ENCODE data around the gene PALM. TPM values are rescaled to one million over a fixed set of nuclear protein-coding genes. Genes with fewer than 3 reads are reported as not detected.
"Not testable (repeated sequence)": the region's sequence is repeated elsewhere in the genome, so short reads cannot be mapped to it uniquely, and the experiment has no call there.

The PALM gene
- total and polyA plus RNA-seq, 2 donors: 2.2 to 11.7 TPM

GRCh38 chr19:699885-700284, 8.8 kb upstream of the PALM start:
- H3K27me3 ChIP-seq (ENCODE audit: control insufficient read depth in 2 of 2, insufficient read depth in 1 of 2, low read length in 1 of 2): peaks cover 9 to 35% of the 10 kb centered on the region in 2 donors
- not testable (repeated sequence) for DNase-seq (ENCODE audit: low read depth in 6 of 9, low spot score in 9 of 9); H3K4me1 ChIP-seq (ENCODE audit: control insufficient read depth in 2 of 2, insufficient read depth in 2 of 2, low read length in 2 of 2); H3K4me3 ChIP-seq (ENCODE audit: low read length in 2 of 2); H3K27ac ChIP-seq (ENCODE audit: low read depth in 1 of 2, low read length in 1 of 2); H3K36me3 ChIP-seq (ENCODE audit: control insufficient read depth in 2 of 2, insufficient read depth in 2 of 2, low read length in 1 of 2); H3K9me3 ChIP-seq (ENCODE audit: control insufficient read depth in 2 of 2, insufficient read depth in 1 of 2, low read length in 1 of 2)
- 73% methylated on average over 14 of the region's 14 CpGs for WGBS

DNA sequence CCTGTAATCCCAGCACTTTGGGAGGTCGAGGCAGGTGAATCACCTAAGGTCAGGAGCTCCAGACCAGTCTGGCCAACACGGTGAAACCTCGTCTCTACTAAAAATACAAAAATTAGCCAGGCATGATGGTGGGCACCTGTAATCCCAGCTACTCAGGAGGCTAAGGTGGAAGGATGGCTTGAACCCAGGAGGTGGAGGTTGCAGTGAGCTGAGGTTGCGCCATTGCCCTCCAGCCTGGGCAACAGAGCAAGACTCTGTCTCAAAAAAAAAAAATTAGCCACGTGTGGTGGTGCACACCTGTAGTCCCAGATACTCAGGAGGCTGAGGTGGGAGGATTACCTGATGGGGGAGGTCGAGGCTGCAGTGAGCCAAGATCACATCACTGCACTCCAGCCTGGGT, 5.9 kb upstream of the PALM start:
- H3K9me3 ChIP-seq (ENCODE audit: control insufficient read depth in 2 of 2, insufficient read depth in 1 of 2, low read length in 1 of 2); H3K36me3 ChIP-seq (ENCODE audit: control insufficient read depth in 2 of 2, insufficient read depth in 2 of 2, low read length in 1 of 2); H3K4me1 ChIP-seq (ENCODE audit: control insufficient read depth in 2 of 2, insufficient read depth in 2 of 2, low read length in 2 of 2); H3K4me3 ChIP-seq (ENCODE audit: low read length in 2 of 2); DNase-seq (ENCODE audit: low read depth in 6 of 9, low spot score in 9 of 9); H3K27ac ChIP-seq (ENCODE audit: low read depth in 1 of 2, low read length in 1 of 2): not testable (repeated sequence)
- WGBS: 85% methylated on average over 6 of the region's 6 CpGs
- peaks cover 4 to 38% of the 10 kb centered on the region in 2 donors for H3K27me3 ChIP-seq (ENCODE audit: control insufficient read depth in 2 of 2, insufficient read depth in 1 of 2, low read length in 1 of 2)

DNA sequence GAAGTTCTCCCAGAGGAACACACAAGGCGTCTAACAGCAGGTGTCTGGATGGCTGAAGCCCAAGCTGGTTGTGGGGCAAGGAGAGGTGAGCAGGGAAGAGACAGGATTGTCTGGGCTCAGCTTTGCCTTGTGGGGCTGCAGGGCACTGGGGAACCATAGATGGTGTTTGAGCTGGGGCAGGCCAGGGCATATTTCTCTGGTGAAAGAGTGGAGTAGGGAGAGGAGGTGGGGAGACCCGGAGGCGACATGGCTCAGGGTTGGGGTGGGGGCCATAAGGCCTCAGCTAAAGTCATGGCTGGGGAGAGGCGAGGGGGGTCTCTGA, 5.4 kb upstream of the PALM start:
- no peak overlapping the region for H3K4me3 ChIP-seq (ENCODE audit: low read length in 2 of 2)
- H3K36me3 ChIP-seq (ENCODE audit: control insufficient read depth in 2 of 2, insufficient read depth in 2 of 2, low read length in 1 of 2): no peaks in the 10 kb centered on the region
- H3K27ac ChIP-seq (ENCODE audit: low read depth in 1 of 2, low read length in 1 of 2): no peak overlapping the region
- peaks cover 8 to 43% of the 10 kb centered on the region in 2 donors for H3K27me3 ChIP-seq (ENCODE audit: control insufficient read depth in 2 of 2, insufficient read depth in 1 of 2, low read length in 1 of 2)
- H3K4me1 ChIP-seq (ENCODE audit: control insufficient read depth in 2 of 2, insufficient read depth in 2 of 2, low read length in 2 of 2): peaks cover 1 to 5% of the 10 kb centered on the region in 2 donors
- peaks cover 5 to 7% of the 10 kb centered on the region in 2 donors for H3K9me3 ChIP-seq (ENCODE audit: control insufficient read depth in 2 of 2, insufficient read depth in 1 of 2, low read length in 1 of 2)
- WGBS: 38% methylated on average over 4 of the region's 4 CpGs
- DNase-seq (ENCODE audit: low read depth in 6 of 9, low spot score in 9 of 9): no peak

- 4% methylated on average over 50 of the region's 50 CpGs for WGBS
- H3K27me3 ChIP-seq (ENCODE audit: control insufficient read depth in 2 of 2, insufficient read depth in 1 of 2, low read length in 1 of 2): peaks cover 13 to 46% of the 10 kb centered on the region in 2 donors
- peaks cover 5 to 7% of the 10 kb centered on the region in 2 donors for H3K9me3 ChIP-seq (ENCODE audit: control insufficient read depth in 2 of 2, insufficient read depth in 1 of 2, low read length in 1 of 2)
- no peak overlapping the region for H3K27ac ChIP-seq (ENCODE audit: low read depth in 1 of 2, low read length in 1 of 2)
- peak in 2 of 9 donors; percentile 16 to 28 for DNase-seq (ENCODE audit: low read depth in 6 of 9, low spot score in 9 of 9)
- H3K4me3 ChIP-seq (ENCODE audit: low read length in 2 of 2): no peak overlapping the region
- peaks cover 3 to 5% of the 10 kb centered on the region in 2 donors for H3K4me1 ChIP-seq (ENCODE audit: control insufficient read depth in 2 of 2, insufficient read depth in 2 of 2, low read length in 2 of 2)
- no peaks in the 10 kb centered on the region for H3K36me3 ChIP-seq (ENCODE audit: control insufficient read depth in 2 of 2, insufficient read depth in 2 of 2, low read length in 1 of 2)
Measured at GRCh38 chr19:703651-704446, 4.9 kb upstream of the PALM start.

- peaks cover 3 to 5% of the 10 kb centered on the region in 2 donors for H3K4me1 ChIP-seq (ENCODE audit: control insufficient read depth in 2 of 2, insufficient read depth in 2 of 2, low read length in 2 of 2)
- H3K4me3 ChIP-seq (ENCODE audit: low read length in 2 of 2): no peak overlapping the region
- DNase-seq (ENCODE audit: low read depth in 6 of 9, low spot score in 9 of 9): no peak
- H3K27ac ChIP-seq (ENCODE audit: low read depth in 1 of 2, low read length in 1 of 2): no peak overlapping the region
- no peaks in the 10 kb centered on the region for H3K36me3 ChIP-seq (ENCODE audit: control insufficient read depth in 2 of 2, insufficient read depth in 2 of 2, low read length in 1 of 2)
- peaks cover 19 to 44% of the 10 kb centered on the region in 2 donors for H3K27me3 ChIP-seq (ENCODE audit: control insufficient read depth in 2 of 2, insufficient read depth in 1 of 2, low read length in 1 of 2)
- peaks cover 5 to 7% of the 10 kb centered on the region in 2 donors for H3K9me3 ChIP-seq (ENCODE audit: control insufficient read depth in 2 of 2, insufficient read depth in 1 of 2, low read length in 1 of 2)
- 24% methylated on average over 14 of the region's 14 CpGs for WGBS
Measured at GRCh38 chr19:704447-704741, 4.3 kb upstream of the PALM start.

DNA sequence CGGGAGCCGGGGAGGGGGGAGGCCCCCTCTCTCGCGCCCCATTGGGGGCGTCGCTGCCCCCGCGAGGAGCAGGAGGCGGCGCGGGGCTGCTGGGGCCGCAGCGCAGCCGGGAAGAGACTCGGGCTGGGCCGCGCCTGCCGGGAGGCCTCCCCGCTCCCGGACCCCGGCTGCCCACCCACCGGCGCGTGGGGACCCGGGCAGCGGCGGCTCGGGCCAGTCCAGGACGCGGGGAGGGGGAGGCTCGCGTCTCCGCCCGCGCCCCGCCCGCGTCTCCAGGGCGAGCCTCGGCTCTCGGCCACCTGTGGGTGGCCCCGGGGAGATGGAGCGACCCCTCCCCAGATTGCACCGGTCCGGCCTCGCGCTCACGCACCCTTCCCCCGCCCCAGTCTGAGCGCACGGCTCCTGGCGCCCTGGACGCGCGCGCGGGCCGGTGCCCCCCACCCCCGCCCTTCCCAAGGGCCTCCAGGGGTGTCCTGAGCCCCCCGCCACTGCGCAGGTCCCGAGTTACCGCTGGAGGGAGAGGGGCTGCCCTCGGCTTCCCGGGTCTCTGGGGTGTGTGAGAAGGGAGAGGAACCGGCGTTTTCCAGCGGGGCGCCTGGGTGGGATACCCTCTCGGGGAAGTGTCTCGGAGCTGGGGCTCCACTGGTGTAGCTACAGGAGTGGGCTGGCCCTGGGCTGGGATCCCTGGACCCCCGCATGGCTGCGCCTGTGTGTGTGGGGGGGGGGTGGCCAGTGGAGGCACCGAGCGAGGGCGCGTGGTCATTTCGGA, 645 bp downstream of the PALM start:
- 9% methylated on average over 78 of the region's 78 CpGs for WGBS
- Histone ChIP-seq H3K36me3 (ENCODE audit: control insufficient read depth in 2 of 2, insufficient read depth in 2 of 2, low read length in 1 of 2) (no peaks in the 10 kb centered on the region), H3K4me3 (ENCODE audit: low read length in 2 of 2) (peak overlapping the region in 1 of 2 donors; percentile 46), H3K27me3 (ENCODE audit: control insufficient read depth in 2 of 2, insufficient read depth in 1 of 2, low read length in 1 of 2) (peaks cover 32 to 59% of the 10 kb centered on the region in 2 donors), H3K4me1 (ENCODE audit: control insufficient read depth in 2 of 2, insufficient read depth in 2 of 2, low read length in 2 of 2) (peaks cover 1 to 3% of the 10 kb centered on the region in 2 donors), H3K9me3 (ENCODE audit: control insufficient read depth in 2 of 2, insufficient read depth in 1 of 2, low read length in 1 of 2) (peaks cover 3 to 7% of the 10 kb centered on the region in 2 donors), H3K27ac (ENCODE audit: low read depth in 1 of 2, low read length in 1 of 2) (no peak overlapping the region)
- DNase-seq (ENCODE audit: low read depth in 6 of 9, low spot score in 9 of 9): no peak

DNA sequence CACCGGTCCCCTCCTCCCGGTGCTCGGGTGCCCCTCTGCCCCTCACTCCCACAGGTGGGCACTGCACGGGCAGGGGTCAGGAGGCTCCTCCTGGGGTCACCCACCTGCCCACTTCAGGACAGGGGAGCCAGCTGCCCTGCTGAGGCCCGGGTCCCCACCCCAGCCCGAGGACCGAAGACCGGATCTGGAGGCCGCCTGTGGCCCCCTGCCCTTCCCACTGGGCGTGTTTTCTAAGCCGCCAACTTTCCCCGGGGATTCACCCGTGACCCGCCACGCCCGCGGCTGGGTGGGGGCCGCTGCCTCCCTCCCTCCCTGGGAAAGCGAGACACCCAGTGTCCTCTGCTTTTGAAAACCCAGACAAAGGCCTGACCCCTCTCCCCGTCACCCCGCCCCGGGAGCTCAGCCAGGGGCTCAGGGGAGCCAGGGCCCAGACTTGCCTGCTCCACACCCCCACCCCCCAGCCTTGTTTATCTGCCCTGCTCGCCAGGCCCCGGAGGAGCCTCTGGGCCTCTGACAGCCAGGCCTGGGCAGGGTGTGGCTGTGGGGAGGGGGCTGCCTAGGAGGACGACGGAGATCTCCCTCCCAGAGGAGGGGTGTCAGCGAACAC, 1.3 kb downstream of the PALM start:
- Histone ChIP-seq H3K27ac (ENCODE audit: low read depth in 1 of 2, low read length in 1 of 2) (no peak overlapping the region), H3K36me3 (ENCODE audit: control insufficient read depth in 2 of 2, insufficient read depth in 2 of 2, low read length in 1 of 2) (no peaks in the 10 kb centered on the region), H3K4me1 (ENCODE audit: control insufficient read depth in 2 of 2, insufficient read depth in 2 of 2, low read length in 2 of 2) (peaks cover 0 to 3% of the 10 kb centered on the region in 2 donors), H3K4me3 (ENCODE audit: low read length in 2 of 2) (no peak overlapping the region), H3K27me3 (ENCODE audit: control insufficient read depth in 2 of 2, insufficient read depth in 1 of 2, low read length in 1 of 2) (peaks cover 32 to 53% of the 10 kb centered on the region in 2 donors), H3K9me3 (ENCODE audit: control insufficient read depth in 2 of 2, insufficient read depth in 1 of 2, low read length in 1 of 2) (peaks cover 3 to 7% of the 10 kb centered on the region in 2 donors)
- DNase-seq (ENCODE audit: low read depth in 6 of 9, low spot score in 9 of 9): no peak
- 73% methylated on average over 27 of the region's 27 CpGs for WGBS

- Histone ChIP-seq H3K27me3 (ENCODE audit: control insufficient read depth in 2 of 2, insufficient read depth in 1 of 2, low read length in 1 of 2) (peaks cover 32 to 53% of the 10 kb centered on the region in 2 donors), H3K27ac (ENCODE audit: low read depth in 1 of 2, low read length in 1 of 2) (no peak overlapping the region), H3K4me3 (ENCODE audit: low read length in 2 of 2) (no peak overlapping the region), H3K4me1 (ENCODE audit: control insufficient read depth in 2 of 2, insufficient read depth in 2 of 2, low read length in 2 of 2) (peaks cover 0 to 3% of the 10 kb centered on the region in 2 donors), H3K36me3 (ENCODE audit: control insufficient read depth in 2 of 2, insufficient read depth in 2 of 2, low read length in 1 of 2) (no peaks in the 10 kb centered on the region), H3K9me3 (ENCODE audit: control insufficient read depth in 2 of 2, insufficient read depth in 1 of 2, low read length in 1 of 2) (peaks cover 3 to 14% of the 10 kb centered on the region in 2 donors)
- DNase-seq (ENCODE audit: low read depth in 6 of 9, low spot score in 9 of 9): no peak
- 94% methylated on average over 21 of the region's 21 CpGs for WGBS
Measured at GRCh38 chr19:710767-711166, 2.0 kb downstream of the PALM start.

DNA sequence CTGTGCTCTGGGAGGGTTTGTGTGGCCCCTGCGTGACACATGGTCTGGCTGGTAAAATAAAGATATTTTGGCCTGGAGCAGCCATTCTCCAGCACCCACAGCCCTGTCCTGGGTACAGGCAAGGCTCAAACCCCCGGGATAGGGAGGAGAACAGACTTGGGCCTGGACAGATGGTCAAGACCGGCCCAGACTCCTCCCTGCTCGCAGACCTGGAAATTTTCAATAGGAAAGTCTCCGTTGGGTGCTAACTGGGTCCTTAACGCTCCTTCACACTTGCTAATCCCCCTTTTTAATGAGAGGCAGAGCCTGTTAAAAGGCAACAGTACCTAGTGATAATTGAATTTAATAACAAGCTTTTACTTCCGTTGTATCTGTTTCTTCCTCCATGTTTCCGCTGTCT, 2.5 kb downstream of the PALM start:
- H3K36me3 ChIP-seq (ENCODE audit: control insufficient read depth in 2 of 2, insufficient read depth in 2 of 2, low read length in 1 of 2): no peaks in the 10 kb centered on the region
- peaks cover 0 to 3% of the 10 kb centered on the region in 2 donors for H3K4me1 ChIP-seq (ENCODE audit: control insufficient read depth in 2 of 2, insufficient read depth in 2 of 2, low read length in 2 of 2)
- H3K9me3 ChIP-seq (ENCODE audit: control insufficient read depth in 2 of 2, insufficient read depth in 1 of 2, low read length in 1 of 2): peaks cover 3 to 14% of the 10 kb centered on the region in 2 donors
- no peak for DNase-seq (ENCODE audit: low read depth in 6 of 9, low spot score in 9 of 9)
- H3K27me3 ChIP-seq (ENCODE audit: control insufficient read depth in 2 of 2, insufficient read depth in 1 of 2, low read length in 1 of 2): peaks cover 32 to 53% of the 10 kb centered on the region in 2 donors
- no peak overlapping the region for H3K27ac ChIP-seq (ENCODE audit: low read depth in 1 of 2, low read length in 1 of 2)
- 94% methylated on average over 8 of the region's 8 CpGs for WGBS
- no peak overlapping the region for H3K4me3 ChIP-seq (ENCODE audit: low read length in 2 of 2)
